HG02763 (cell line): ENCODE results near the gene SPEF2.

Source experiments
- ATAC-seq: cut with Tn5 transposase; IDR thresholded peaks from one replicate; pipeline ENCODE4 v1.9.1; 2021; ENCODE audit warnings: mild to moderate bottlenecking, moderate library complexity; ENCODE audit not compliant: unreplicated experiment

Gene SPEF2

GRCh38 chr5:35780236-35780635 lies 162.6 kb downstream of the SPEF2 start:
- ATAC-seq: no peak

- no peak for ATAC-seq
These were observed 163.6 kb downstream of the SPEF2 start for GRCh38 chr5:35781181-35781790.

- no peak for ATAC-seq
These were observed 165.9 kb downstream of the SPEF2 start for GRCh38 chr5:35783551-35783950.

GRCh38 chr5:35785601-35786085 lies 168.0 kb downstream of the SPEF2 start:
- no peak for ATAC-seq

- no peak for ATAC-seq
These were observed 171.1 kb downstream of the SPEF2 start for GRCh38 chr5:35788724-35789123.

- no peak for ATAC-seq
These were observed 172.2 kb downstream of the SPEF2 start for GRCh38 chr5:35789732-35790456.

- no peak for ATAC-seq
These were observed 172.8 kb downstream of the SPEF2 start for GRCh38 chr5:35790457-35790822.

GRCh38 chr5:35794328-35794619 lies 176.6 kb downstream of the SPEF2 start:
- ATAC-seq: no peak

GRCh38 chr5:35794684-35795375 lies 177.2 kb downstream of the SPEF2 start:
- no peak for ATAC-seq

GRCh38 chr5:35799181-35799580 lies 181.5 kb downstream of the SPEF2 start:
- no peak for ATAC-seq

GRCh38 chr5:35799753-35800152 lies 182.1 kb downstream of the SPEF2 start:
- no peak for ATAC-seq

GRCh38 chr5:35803191-35803651 lies 185.6 kb downstream of the SPEF2 start:
- ATAC-seq: no peak

- no peak for ATAC-seq
These were observed 186.6 kb downstream of the SPEF2 start for GRCh38 chr5:35804201-35804653.

GRCh38 chr5:35804841-35805240 lies 187.2 kb downstream of the SPEF2 start:
- no peak for ATAC-seq

GRCh38 chr5:35810601-35811000 lies 192.9 kb downstream of the SPEF2 start:
- no peak for ATAC-seq

GRCh38 chr5:35811108-35811741 lies 193.6 kb downstream of the SPEF2 start:
- no peak for ATAC-seq

GRCh38 chr5:35813521-35813920 lies 195.9 kb downstream of the SPEF2 start:
- ATAC-seq: no peak

- peak; percentile 88 for ATAC-seq
These were observed 197.7 kb downstream of the SPEF2 start for GRCh38 chr5:35815089-35815936.

GRCh38 chr5:35816881-35817521 lies 199.3 kb downstream of the SPEF2 start:
- ATAC-seq: no peak

GRCh38 chr5:35819026-35819425 lies 201.4 kb downstream of the SPEF2 start:
- no peak for ATAC-seq
